Measurements from ENCODE around the gene SLX4.

- TF ChIP-seq CTCF (IDR thresholded peaks at IDR 0.05) (no peak), POLR2A (IDR thresholded peaks at IDR 0.05) (no peak)
These were observed 44.4 kb downstream of the SLX4 start for GRCh38 chr16:3566990-3567389.
